ENCODE measurements around the gene FRS3. TPM values are rescaled to one million over a fixed set of nuclear protein-coding genes. Genes with fewer than 3 reads are reported as not detected.
A peak's percentile ranks its signal among the peaks of the same experiment; 100 is the strongest.

FRS3 gene
- total and polyA plus RNA-seq, 2 donors from 2014 or later = 5.3 to 7.0 TPM

- Histone ChIP-seq H3K4me1 (ENCODE audit: control insufficient read depth in 2 of 3, insufficient read depth in 2 of 3, low read depth in 1 of 3, low read length in 3 of 3) (peaks cover 0 to 19% (median 11%) of the 10 kb centered on the region in 3 donors), H3K27me3 (ENCODE audit: control insufficient read depth, insufficient read depth, low read length) (no peaks in the 10 kb centered on the region), H3K4me3 (ENCODE audit: low read length in 3 of 3) (no peak overlapping the region), H3K9ac (ENCODE audit: low read length in 3 of 3) (no peak overlapping the region), H3K36me3 (ENCODE audit: control insufficient read depth in 2 of 3, insufficient read depth in 3 of 3, low read length in 3 of 3) (no peaks in the 10 kb centered on the region), H3K27ac (ENCODE audit: low read depth in 2 of 2, low read length in 2 of 2) (no peak overlapping the region), H3K9me3 (ENCODE audit: control insufficient read depth in 2 of 3, insufficient read depth in 1 of 3, low read length in 3 of 3) (no peaks in the 10 kb centered on the region)
- TF ChIP-seq CTCF (IDR thresholded peaks at IDR 0.05; ENCODE audit: borderline replicate concordance, extremely low read depth, insufficient read depth) = no peak
- intact Hi-C loops (cut with DNase I) = no loop called here
- FAIRE-seq (no peak), DNase-seq (peak in 1 of 5 donors; percentile 42)
Measured at GRCh38 chr6:41736800-41737555, 42.7 kb downstream of the FRS3 start.

- no peaks in the 10 kb centered on the region for H3K27me3 ChIP-seq (ENCODE audit: control insufficient read depth, insufficient read depth, low read length)
- DNase-seq (peak in 2 of 5 donors; percentile 30 to 55), FAIRE-seq (no peak)
- no peaks in the 10 kb centered on the region for H3K9me3 ChIP-seq (ENCODE audit: control insufficient read depth in 2 of 3, insufficient read depth in 1 of 3, low read length in 3 of 3)
- H3K36me3 ChIP-seq (ENCODE audit: control insufficient read depth in 2 of 3, insufficient read depth in 3 of 3, low read length in 3 of 3) = no peaks in the 10 kb centered on the region
- H3K4me1 ChIP-seq (ENCODE audit: control insufficient read depth in 2 of 3, insufficient read depth in 2 of 3, low read depth in 1 of 3, low read length in 3 of 3) = peaks cover 0 to 22% (median 11%) of the 10 kb centered on the region in 3 donors
- peak overlapping the region in 2 of 3 donors; percentile 19 to 30 for H3K4me3 ChIP-seq (ENCODE audit: low read length in 3 of 3)
- intact Hi-C loops (cut with DNase I) = no loop called here
- no peak for TF ChIP-seq CTCF (IDR thresholded peaks at IDR 0.05; ENCODE audit: borderline replicate concordance, extremely low read depth, insufficient read depth)
- no peak overlapping the region for H3K27ac ChIP-seq (ENCODE audit: low read depth in 2 of 2, low read length in 2 of 2)
- H3K9ac ChIP-seq (ENCODE audit: low read length in 3 of 3) = no peak overlapping the region
Measured at GRCh38 chr6:41736186-41736733, 43.4 kb downstream of the FRS3 start.

GRCh38 chr6:41735427-41736185 is 44.1 kb downstream of the FRS3 start, which contains the start of gene TFEB:
Gene TFEB (minus strand): TSS chr6:41735608. CDS start chr6:41691213, 44,395 bp downstream.
- H3K27ac ChIP-seq (ENCODE audit: low read depth in 2 of 2, low read length in 2 of 2) = peak within 1 kb of the TSS; percentile 98
- peak within 1 kb of the TSS in 2 of 3 donors; percentile 55 to 61 for H3K9ac ChIP-seq (ENCODE audit: low read length in 3 of 3)
- peak within 1 kb of the TSS; percentile 11 to 59 (median 48) for H3K4me3 ChIP-seq (ENCODE audit: low read length in 3 of 3)
- H3K4me1 ChIP-seq (ENCODE audit: control insufficient read depth in 2 of 3, insufficient read depth in 2 of 3, low read depth in 1 of 3, low read length in 3 of 3) = peaks cover 0 to 27% (median 12%) of the 10 kb centered on the region in 3 donors
- intact Hi-C loops (cut with DNase I) = no loop called here
- TF ChIP-seq CTCF (IDR thresholded peaks at IDR 0.05; ENCODE audit: borderline replicate concordance, extremely low read depth, insufficient read depth) = peak; percentile 94
- DNase-seq (peak; percentile 94 to 97 (median 95)), FAIRE-seq (no peak)
- no peaks in the 10 kb centered on the region for H3K9me3 ChIP-seq (ENCODE audit: control insufficient read depth in 2 of 3, insufficient read depth in 1 of 3, low read length in 3 of 3)
- no peaks in the 10 kb centered on the region for H3K27me3 ChIP-seq (ENCODE audit: control insufficient read depth, insufficient read depth, low read length)
- H3K36me3 ChIP-seq (ENCODE audit: control insufficient read depth in 2 of 3, insufficient read depth in 3 of 3, low read length in 3 of 3) = no peaks in the 10 kb centered on the region

Data from kidney (tissue), 14 donors.